Adrenal gland (tissue), 5 donors: Measurements from ENCODE around the gene RHO.

ENCODE experiments used
- CTCF ChIP-seq, 6 experiments: fragments of 450-650 bp in 4 of 6; fragments of 200-600 bp in 2 of 6; sonication (generic) in 1 of 6; IDR thresholded peaks; 1 replicate in 5 of 6; 2 replicates in 1 of 6; pipeline versions ENCODE4 v1.5.1 to v1.8.0; 2016 to 2021; ENCODE audit warnings: antibody characterized with exemption in 6 of 6, mild to moderate bottlenecking in 2 of 6, moderate library complexity in 1 of 6
- POLR2A ChIP-seq, 2 donors: fragments of 450-650 bp; IDR thresholded peaks; one replicate each; pipeline ENCODE4 v1.6.1; 2017; ENCODE audit warnings: antibody characterized with exemption in 2 of 2, mild to moderate bottlenecking in 2 of 2, moderate library complexity in 1 of 2
- donor health status: DM: no; HTN: no; CAD: no.

GRCh38 chr3:129548104-129548965 lies 19.9 kb downstream of the RHO start:
- no peak for TF ChIP-seq CTCF (IDR thresholded peaks at IDR 0.05)
- no peak for TF ChIP-seq POLR2A (IDR thresholded peaks at IDR 0.05)
